ENCODE data around the gene TNIP2.
"Not testable (repeated sequence)": the region's sequence is repeated elsewhere in the genome, so short reads cannot be mapped to it uniquely, and the experiment has no call there.

Gene TNIP2

DNA sequence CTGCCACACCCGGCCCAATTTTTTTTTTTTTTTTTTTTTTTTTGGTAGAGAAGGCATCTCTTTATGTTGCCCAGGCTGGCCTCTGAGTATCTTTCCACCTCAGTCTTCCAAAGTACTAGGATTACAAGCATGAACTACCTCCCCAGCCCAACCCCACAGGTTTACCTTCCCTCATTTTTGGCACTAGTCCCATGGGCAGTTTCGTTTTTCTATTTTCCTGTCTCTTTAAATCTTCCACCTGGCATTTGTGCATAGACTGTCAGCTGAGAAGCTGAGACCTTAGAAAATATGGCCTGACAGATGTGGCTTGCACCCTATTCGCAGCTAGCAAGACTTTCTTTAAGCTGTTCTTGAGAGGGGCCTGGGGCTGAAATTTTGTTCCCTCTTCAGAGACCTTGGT lies 27.9 kb downstream of the TNIP2 start:
- DNase-seq (ENCODE audit: low read depth in 1 of 2, low spot score in 1 of 2) = no peak
- in situ Hi-C loops (cut with HindIII; ENCODE audit: low pct_unique_long_range_greater_than_20kb, low sequenced_read_pairs) = no loop called here
- no peak for TF ChIP-seq JUND (IDR thresholded peaks at IDR 0.05; ENCODE audit: low read depth)

DNA sequence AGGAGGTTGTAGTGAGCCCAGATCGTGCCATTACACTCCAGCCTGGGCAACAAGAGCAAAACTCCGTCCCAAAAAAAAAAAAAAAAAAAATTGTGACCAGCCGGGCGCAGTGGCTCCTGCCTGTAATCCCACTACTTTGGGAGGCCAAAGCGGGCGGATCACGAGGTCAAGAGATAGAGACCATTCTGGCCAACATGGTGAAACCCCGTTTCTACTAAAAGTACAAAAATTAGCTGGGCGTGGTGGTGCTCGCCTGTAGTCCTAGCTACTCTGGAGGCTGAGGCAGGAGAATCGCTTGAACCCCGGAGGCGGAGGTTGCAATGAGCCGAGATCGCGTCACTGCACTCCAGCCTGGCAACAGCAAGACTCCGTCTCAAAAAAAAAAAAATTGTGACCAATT lies 29.3 kb downstream of the TNIP2 start:
- DNase-seq (ENCODE audit: low read depth in 1 of 2, low spot score in 1 of 2); in situ Hi-C loops (cut with HindIII; ENCODE audit: low pct_unique_long_range_greater_than_20kb, low sequenced_read_pairs): not testable (repeated sequence)

DNA sequence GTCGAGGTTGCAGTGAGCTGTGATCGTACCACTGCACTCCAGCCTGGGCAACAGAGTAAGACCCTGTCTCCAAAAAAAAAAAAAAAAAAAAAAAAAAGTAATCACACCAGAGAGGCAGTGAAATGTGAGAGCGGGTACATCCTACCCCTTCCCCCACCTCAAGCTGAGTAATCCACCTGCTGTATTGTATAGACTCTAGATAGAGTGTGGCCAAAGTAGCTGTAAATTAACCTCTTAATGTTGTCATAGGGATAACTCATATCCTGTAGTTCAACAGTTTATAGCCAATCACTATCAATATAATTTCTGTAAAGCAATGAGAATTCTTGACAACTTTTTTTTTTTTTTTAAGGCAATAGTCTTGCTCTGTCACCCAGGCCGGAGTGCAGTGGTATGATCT lies 30.8 kb downstream of the TNIP2 start:
- in situ Hi-C loops (cut with HindIII; ENCODE audit: low pct_unique_long_range_greater_than_20kb, low sequenced_read_pairs) = no loop called here
- TF ChIP-seq JUND (IDR thresholded peaks at IDR 0.05; ENCODE audit: low read depth) = no peak
- no peak for DNase-seq (ENCODE audit: low read depth in 1 of 2, low spot score in 1 of 2)

DNA sequence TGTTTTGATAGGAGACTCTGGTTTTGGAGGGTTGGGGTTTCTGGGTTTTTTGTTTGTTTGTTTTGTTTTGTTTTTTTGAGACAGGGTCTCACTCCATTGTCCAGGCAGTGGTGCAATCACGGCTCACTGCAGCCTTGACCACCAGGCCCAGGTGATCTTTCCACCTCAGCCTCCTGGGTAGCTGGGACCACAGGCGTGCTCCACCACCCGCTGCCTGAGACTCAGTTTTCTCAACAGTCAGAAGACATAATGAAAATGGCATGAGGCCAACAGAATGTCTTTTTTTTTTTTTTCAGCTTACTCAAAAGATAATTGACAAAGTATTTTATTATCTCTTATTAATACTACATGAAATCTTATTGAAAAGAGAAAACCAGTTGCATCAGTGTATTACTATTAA lies 32.4 kb downstream of the TNIP2 start:
- in situ Hi-C loops (cut with HindIII; ENCODE audit: low pct_unique_long_range_greater_than_20kb, low sequenced_read_pairs) = no loop called here
- TF ChIP-seq JUND (IDR thresholded peaks at IDR 0.05; ENCODE audit: low read depth) = no peak
- no peak for DNase-seq (ENCODE audit: low read depth in 1 of 2, low spot score in 1 of 2)

DNA sequence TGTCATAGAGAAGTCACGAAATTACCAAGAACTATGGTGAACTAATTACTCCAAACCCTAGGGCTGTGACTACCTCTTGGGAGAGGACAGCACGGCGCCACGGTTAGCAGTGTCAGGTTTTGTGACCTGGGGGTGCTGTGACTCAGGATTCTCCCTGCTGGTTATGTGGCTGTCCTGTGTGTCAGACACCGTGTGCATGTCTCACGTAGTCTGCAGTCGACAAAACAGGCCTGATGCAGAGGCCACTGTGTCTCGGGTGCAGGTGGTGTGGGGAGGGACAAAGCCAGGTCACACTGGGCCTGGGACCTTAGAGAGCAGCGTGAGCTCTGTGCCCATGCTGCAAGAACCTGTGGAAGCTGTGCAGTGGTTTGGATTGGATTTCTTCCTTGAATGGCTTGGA lies 34.1 kb downstream of the TNIP2 start:
- DNase-seq (ENCODE audit: low read depth in 1 of 2, low spot score in 1 of 2) = no peak
- in situ Hi-C loops (cut with HindIII; ENCODE audit: low pct_unique_long_range_greater_than_20kb, low sequenced_read_pairs) = no loop called here
- TF ChIP-seq JUND (IDR thresholded peaks at IDR 0.05; ENCODE audit: low read depth) = no peak

DNA sequence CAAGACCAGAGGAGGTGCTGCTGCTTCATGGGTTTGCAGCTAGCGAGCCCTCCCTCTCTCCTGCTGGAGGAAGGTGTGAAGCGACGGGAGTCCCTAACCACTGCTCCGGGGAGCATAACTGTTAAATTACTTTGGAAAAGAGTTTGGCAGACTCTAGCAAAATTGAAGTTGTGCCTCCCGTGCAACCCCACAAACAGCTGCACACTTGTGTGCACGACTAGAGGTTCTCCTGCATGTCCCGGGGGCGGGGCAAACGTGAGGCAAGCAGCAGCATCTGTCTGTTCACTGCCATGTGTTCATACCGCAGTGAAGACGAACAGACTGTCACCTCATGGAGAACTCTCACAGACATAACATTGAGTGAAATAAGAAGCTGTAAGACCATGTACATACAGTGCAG lies 34.5 kb downstream of the TNIP2 start:
- no peak for DNase-seq (ENCODE audit: low read depth in 1 of 2, low spot score in 1 of 2)
- no peak for TF ChIP-seq JUND (IDR thresholded peaks at IDR 0.05; ENCODE audit: low read depth)
- in situ Hi-C loops (cut with HindIII; ENCODE audit: low pct_unique_long_range_greater_than_20kb, low sequenced_read_pairs) = no loop called here

DNA sequence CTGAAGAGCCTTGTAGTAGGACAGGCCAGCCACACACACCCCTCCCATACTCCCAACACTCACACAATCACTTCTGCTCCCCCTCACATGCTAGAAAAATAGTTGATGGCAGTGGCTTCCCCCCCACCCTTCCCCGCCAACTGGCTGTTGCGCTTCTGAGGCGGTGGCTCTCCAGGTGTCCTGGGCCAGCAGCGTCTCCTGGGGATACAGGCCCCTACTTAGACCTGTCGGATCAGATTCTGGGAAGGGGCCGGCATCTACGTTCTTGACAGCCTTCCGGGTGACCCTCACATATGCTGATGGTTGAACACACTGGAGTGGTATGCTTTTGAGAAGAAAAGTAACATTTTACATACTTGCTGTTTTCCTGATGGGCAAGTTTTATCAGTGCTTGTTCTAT lies 39.9 kb downstream of the TNIP2 start:
- TF ChIP-seq JUND (IDR thresholded peaks at IDR 0.05; ENCODE audit: low read depth) = no peak
- in situ Hi-C loops (cut with HindIII; ENCODE audit: low pct_unique_long_range_greater_than_20kb, low sequenced_read_pairs) = no loop called here

DNA sequence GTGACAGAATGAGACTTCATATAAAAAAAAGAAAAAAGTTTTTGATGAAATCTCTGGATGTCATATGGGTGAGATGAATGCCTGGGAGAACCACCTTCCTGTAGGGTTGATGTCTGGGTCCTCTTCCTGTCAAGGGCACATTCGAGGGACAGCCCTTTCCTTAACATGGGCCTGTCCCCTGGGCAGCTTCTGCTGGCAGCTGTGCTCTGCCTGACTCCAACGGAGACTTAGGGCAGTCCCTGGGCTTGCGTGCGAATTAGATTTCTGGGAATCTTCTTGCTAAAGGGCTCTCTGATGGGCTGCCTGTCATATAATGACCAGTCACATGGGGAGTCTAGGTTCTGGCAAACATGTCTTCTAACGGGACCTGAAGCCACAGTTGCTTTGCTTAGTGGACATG lies 40.7 kb downstream of the TNIP2 start:
- no peak for DNase-seq (ENCODE audit: low read depth in 1 of 2, low spot score in 1 of 2)
- in situ Hi-C loops (cut with HindIII; ENCODE audit: low pct_unique_long_range_greater_than_20kb, low sequenced_read_pairs) = no loop called here
- no peak for TF ChIP-seq JUND (IDR thresholded peaks at IDR 0.05; ENCODE audit: low read depth)

More for the DNA sequence above, 39.9 kb downstream of the TNIP2 start:
- no peak for DNase-seq (ENCODE audit: low read depth in 1 of 2, low spot score in 1 of 2)

DNA sequence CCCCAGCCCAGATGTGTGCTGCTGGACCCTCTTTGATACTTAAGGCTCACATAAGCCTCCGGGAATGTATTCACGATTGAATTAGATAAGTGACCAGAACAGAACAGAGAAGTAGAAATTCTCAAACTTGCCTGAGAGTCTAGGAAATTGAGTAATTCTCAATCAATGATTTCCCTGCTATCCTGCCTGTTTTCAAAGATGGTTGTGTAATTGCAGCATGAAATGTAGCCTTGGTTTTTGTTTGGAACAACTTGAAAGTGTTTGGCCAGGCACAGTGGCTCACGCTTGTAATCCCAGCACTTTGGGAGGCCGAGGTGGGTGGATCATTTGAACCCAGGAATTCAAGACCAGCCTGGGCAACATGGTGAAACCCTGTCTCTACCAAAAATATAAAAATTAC lies 41.2 kb downstream of the TNIP2 start:
- in situ Hi-C loops (cut with HindIII; ENCODE audit: low pct_unique_long_range_greater_than_20kb, low sequenced_read_pairs) = no loop called here
- no peak for TF ChIP-seq JUND (IDR thresholded peaks at IDR 0.05; ENCODE audit: low read depth)
- no peak for DNase-seq (ENCODE audit: low read depth in 1 of 2, low spot score in 1 of 2)

DNA sequence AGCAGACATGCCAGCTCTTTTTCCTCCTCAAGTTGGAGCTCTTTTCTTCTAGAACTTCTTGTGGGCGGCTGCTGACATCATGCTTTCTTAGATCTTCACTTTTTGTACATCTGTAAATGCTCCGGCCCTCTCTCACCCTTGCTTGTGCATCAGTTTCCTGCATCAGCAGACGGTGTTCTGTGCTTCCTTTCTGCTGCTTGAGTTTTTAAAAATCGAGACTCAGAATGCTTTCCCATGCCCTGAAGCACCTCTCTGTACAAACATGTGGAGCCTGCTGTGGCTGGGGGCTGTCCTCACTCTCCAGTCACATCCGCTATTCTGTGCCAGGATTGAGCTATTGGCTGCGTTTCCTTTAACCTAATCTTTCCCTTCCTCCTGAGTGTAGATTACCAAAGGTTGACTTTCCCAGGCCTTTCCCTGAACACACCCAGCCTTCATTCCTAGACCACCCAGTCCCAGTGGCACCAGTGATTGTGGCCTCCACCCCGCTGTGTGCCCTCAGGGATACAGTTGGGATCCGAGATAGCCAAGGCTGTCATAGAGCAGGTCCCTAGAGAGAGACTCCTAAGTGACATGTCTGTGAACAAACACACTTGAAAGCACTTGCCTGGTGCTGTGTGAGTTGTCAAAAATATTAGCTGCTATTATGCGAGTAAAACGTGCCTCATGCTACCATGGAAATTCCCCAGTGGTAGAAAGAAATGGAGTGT lies 41.9 kb downstream of the TNIP2 start:
- in situ Hi-C loops (cut with HindIII; ENCODE audit: low pct_unique_long_range_greater_than_20kb, low sequenced_read_pairs) = no loop called here
- DNase-seq (ENCODE audit: low read depth in 1 of 2, low spot score in 1 of 2) = no peak
- no peak for TF ChIP-seq JUND (IDR thresholded peaks at IDR 0.05; ENCODE audit: low read depth)

DNA sequence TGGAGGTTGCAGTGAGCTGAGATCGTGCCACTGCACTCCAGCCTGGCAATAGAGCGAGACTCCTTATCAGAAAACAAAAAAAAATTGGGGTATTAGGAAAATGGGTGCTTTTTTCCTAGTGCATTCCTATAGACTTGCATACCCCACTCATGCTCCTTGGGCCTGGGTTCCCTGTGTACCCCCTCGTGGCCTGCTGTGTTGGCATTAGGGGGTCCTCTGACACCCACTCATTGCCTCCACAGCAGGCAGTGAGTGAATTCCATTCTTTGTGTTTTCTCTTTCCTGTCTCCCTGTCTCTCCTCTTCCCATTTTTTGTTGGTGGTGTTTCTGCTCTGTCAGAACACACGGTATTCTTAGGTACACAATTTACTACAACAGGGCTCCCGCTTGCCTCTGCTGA lies 42.8 kb downstream of the TNIP2 start:
- TF ChIP-seq JUND (IDR thresholded peaks at IDR 0.05; ENCODE audit: low read depth) = no peak
- no peak for DNase-seq (ENCODE audit: low read depth in 1 of 2, low spot score in 1 of 2)
- in situ Hi-C loops (cut with HindIII; ENCODE audit: low pct_unique_long_range_greater_than_20kb, low sequenced_read_pairs) = no loop called here

DNA sequence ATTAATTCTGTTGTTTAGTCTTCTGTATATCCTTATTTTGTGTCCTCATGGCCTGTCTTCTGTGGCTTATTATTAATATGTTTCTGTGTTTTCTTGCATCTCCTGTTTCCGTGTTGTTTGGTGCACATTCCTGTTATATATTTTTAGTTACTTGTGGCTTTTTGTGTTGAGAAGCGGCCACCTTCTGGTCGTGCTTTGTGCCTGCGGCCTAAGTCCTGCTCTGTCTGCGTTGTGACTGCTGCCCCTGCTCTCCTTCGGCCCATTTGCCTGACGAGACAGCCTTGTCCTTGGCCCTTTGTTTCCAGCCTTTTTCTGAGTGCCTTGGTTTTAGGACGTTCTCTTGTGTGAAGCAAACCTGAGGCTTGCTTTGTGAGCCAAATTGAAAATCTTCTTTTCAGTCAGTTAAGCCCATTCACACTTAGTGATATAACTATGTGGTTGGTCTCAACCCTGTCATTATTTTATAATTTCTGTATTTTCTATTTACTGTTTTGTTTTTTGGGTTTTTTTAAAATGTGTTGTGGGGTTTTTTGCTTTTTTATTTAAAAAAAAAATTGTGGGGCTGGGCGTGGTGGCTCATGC lies 43.8 kb downstream of the TNIP2 start:
- peak in 1 of 2 experiments; percentile 37 for DNase-seq (ENCODE audit: low read depth in 1 of 2, low spot score in 1 of 2)
- no peak for TF ChIP-seq JUND (IDR thresholded peaks at IDR 0.05; ENCODE audit: low read depth)
- in situ Hi-C loops (cut with HindIII; ENCODE audit: low pct_unique_long_range_greater_than_20kb, low sequenced_read_pairs) = no loop called here

DNA sequence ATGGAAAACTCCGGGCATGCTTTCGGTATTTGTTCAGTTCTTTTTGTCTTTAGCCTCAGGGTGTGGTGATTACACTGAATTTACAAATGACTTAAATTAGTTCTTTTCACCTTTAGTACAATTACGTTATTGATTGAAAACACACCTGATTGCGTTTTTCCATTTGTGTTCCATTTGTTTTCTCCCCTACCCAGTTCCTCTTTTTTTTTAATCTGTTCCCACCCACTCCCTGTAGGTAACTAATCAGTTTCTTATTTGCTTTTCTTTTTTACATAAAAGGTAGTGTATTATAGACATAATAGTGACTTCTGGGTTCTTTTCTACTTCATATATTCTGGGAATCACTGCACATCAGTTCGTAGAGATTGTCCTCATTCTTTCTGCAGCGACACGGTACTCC lies 53.4 kb downstream of the TNIP2 start:
- DNase-seq (ENCODE audit: low read depth in 1 of 2, low spot score in 1 of 2) = no peak

DNA sequence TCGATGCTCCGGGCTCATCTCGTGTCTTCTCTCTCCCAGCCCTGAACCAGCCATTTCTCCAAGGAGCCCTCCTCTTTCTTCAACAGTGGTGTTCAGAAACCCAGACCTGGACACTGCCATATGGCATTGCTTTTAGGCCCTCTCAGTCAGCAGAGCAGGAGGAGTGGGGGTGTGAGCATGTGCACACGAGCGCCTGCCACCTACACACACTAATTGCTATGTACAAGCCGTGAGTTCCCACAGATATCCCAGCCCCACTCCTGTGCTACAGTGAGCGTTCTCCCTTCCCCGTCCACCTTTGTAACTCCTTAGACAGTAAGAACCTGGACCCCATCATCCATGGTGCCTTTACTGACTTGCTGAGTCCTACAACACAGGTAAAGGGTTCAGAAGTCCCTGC lies 53.8 kb downstream of the TNIP2 start:
- DNase-seq (ENCODE audit: low read depth in 1 of 2, low spot score in 1 of 2) = no peak
- in situ Hi-C loops (cut with HindIII; ENCODE audit: low pct_unique_long_range_greater_than_20kb, low sequenced_read_pairs) = no loop called here
- TF ChIP-seq JUND (IDR thresholded peaks at IDR 0.05; ENCODE audit: low read depth) = no peak

More for the DNA sequence above, 53.4 kb downstream of the TNIP2 start:
- in situ Hi-C loops (cut with HindIII; ENCODE audit: low pct_unique_long_range_greater_than_20kb, low sequenced_read_pairs) = no loop called here
- no peak for TF ChIP-seq JUND (IDR thresholded peaks at IDR 0.05; ENCODE audit: low read depth)
